Gastrocnemius medialis (tissue), 4 donors: ENCODE measurements around the gene FUOM.

Source experiments
- CTCF ChIP-seq, 5 experiments: fragments of 450-650 bp in 3 of 5; fragments of 200-600 bp in 2 of 5; sonication (generic) in 2 of 5; IDR thresholded peaks in 4 of 5; conservative IDR thresholded peaks in 1 of 5; 1 replicate in 4 of 5; 2 replicates in 1 of 5; pipeline ENCODE4 v1.5.1; 2016 to 2019; ENCODE audit warnings: antibody characterized with exemption in 5 of 5, mild to moderate bottlenecking in 3 of 5, moderate library complexity in 3 of 5
- POLR2A ChIP-seq, 2 donors: fragments of 450-650 bp; IDR thresholded peaks; one replicate each; pipeline ENCODE4 v1.6.1; 2017; ENCODE audit warnings: antibody characterized with exemption in 2 of 2, mild to moderate bottlenecking in 2 of 2, moderate library complexity in 2 of 2

- TF ChIP-seq CTCF (IDR thresholded peaks at IDR 0.05 in 4 of 5, conservative IDR thresholded peaks at IDR 0.05 in 1 of 5) (no peak), POLR2A (IDR thresholded peaks at IDR 0.05) (no peak)
Measured at GRCh38 chr10:133351408-133352318, 6.2 kb downstream of the FUOM start.
